Gastroesophageal sphincter (tissue), 4 donors: ENCODE data around the gene TANC1. TPM values are rescaled to one million over a fixed set of nuclear protein-coding genes. Genes with fewer than 3 reads are reported as not detected.

Experiments used
- ATAC-seq: fragments of 150-250 bp; one replicate; pipeline ENCODE4 v1.9.1; 2016; ENCODE audit warnings: mild to moderate bottlenecking, moderate library complexity
- H3K27ac ChIP-seq, 4 donors: fragments of 200-600 bp; sonication (generic) in 3 of 4; 1 replicate in 3 of 4; 2 replicates in 1 of 4; pipeline ENCODE4 v1.5.1; 2016 to 2019
- H3K27me3 ChIP-seq: fragments of 200-600 bp; sonication (generic); one replicate; pipeline ENCODE4 v1.5.1; 2019
- H3K36me3 ChIP-seq, 2 donors: fragments of 200-600 bp; sonication (generic); one replicate each; pipeline ENCODE4 v1.5.1; 2019; ENCODE audit warnings: control low read depth in 1 of 2
- H3K4me1 ChIP-seq, 3 donors: fragments of 200-600 bp; sonication (generic); 1 replicate in 2 of 3; 2 replicates in 1 of 3; pipeline ENCODE4 v1.5.1; 2016 to 2019; ENCODE audit warnings: control low read depth in 2 of 3
- H3K4me3 ChIP-seq, 2 donors: fragments of 200-600 bp; sonication (generic); one replicate each; pipeline ENCODE4 v1.5.1; 2019; ENCODE audit warnings: mild to moderate bottlenecking in 1 of 2, moderate library complexity in 1 of 2
- H3K9me3 ChIP-seq, 3 donors: fragments of 200-600 bp; sonication (generic); one replicate each; pipeline ENCODE4 v1.5.1; 2017 to 2019; ENCODE audit warnings: control low read depth in 2 of 3
- CTCF ChIP-seq, 4 experiments: fragments of 200-600 bp in 2 of 4; fragments of 450-650 bp in 2 of 4; sonication (generic) in 1 of 4; IDR thresholded peaks; one replicate each; pipeline ENCODE4 v1.5.1; 2017 to 2019; ENCODE audit warnings: antibody characterized with exemption in 4 of 4, mild to moderate bottlenecking in 2 of 4, moderate library complexity in 2 of 4
- EP300 ChIP-seq: sonication (generic); formaldehyde crosslinking; IDR thresholded peaks from one replicate; pipeline ENCODE4 v1.6.1; 2017; ENCODE audit warnings: antibody characterized with exemption, mild to moderate bottlenecking
- POLR2A ChIP-seq, 2 donors: fragments of 450-650 bp; IDR thresholded peaks; one replicate each; pipeline ENCODE4 v1.6.1; 2017; ENCODE audit warnings: antibody characterized with exemption in 2 of 2, mild to moderate bottlenecking in 2 of 2, moderate library complexity in 1 of 2
- POLR2AphosphoS5 ChIP-seq: sonication (generic); formaldehyde crosslinking; IDR thresholded peaks from one replicate; pipeline ENCODE4 v1.6.1; 2017; ENCODE audit warnings: antibody characterized with exemption
- WGBS, 2 donors: methylation state at CpG; one replicate each; pipeline ENCODE4 v1.1.5; 2018; ENCODE audit warnings: low coverage in 1 of 2; 5-methylcytosine and 5-hydroxymethylcytosine counted together
- total RNA-seq, 4 donors: library from RNA; depleted of rRNA; stranded (reverse); fragments of >200 nt; gene quantifications; one replicate each; pipeline ENCODE4 v1.1.0, GENCODE V29; 2016

TANC1 gene
- total RNA-seq, 4 donors from 2014 or later: 37.4 to 66.5 (median 46.0) TPM

- peaks cover 9 to 63% (median 12%) of the 10 kb centered on the region in 3 donors for H3K4me1 ChIP-seq
- WGBS, 2 donors: 100% methylated on average over 1 of the region's 1 CpG
- no peak overlapping the region for H3K4me3 ChIP-seq
- H3K9me3 ChIP-seq: no peaks in the 10 kb centered on the region
- H3K27ac ChIP-seq: no peak overlapping the region
- no peaks in the 10 kb centered on the region for H3K27me3 ChIP-seq
- no peaks in the 10 kb centered on the region for H3K36me3 ChIP-seq
- ATAC-seq: no peak
- no peak for TF ChIP-seq EP300
- TF ChIP-seq CTCF (IDR thresholded peaks at IDR 0.05): no peak
- TF ChIP-seq POLR2A (IDR thresholded peaks at IDR 0.05): no peak
- TF ChIP-seq POLR2AphosphoS5: no peak
These were observed 60.3 kb downstream of the TANC1 start for GRCh38 chr2:159028776-159029175.

GRCh38 chr2:159029936-159030335 is 61.5 kb downstream of the TANC1 start:
- WGBS, 2 donors: 29 to 54% methylated on average over 2 of the region's 2 CpGs
- no peak for TF ChIP-seq POLR2A (IDR thresholded peaks at IDR 0.05)
- TF ChIP-seq POLR2AphosphoS5: no peak
- TF ChIP-seq CTCF (IDR thresholded peaks at IDR 0.05): no peak
- TF ChIP-seq EP300: no peak
- Histone ChIP-seq H3K27ac (peak overlapping the region in 2 of 4 donors; percentile 39 to 68), H3K36me3 (no peaks in the 10 kb centered on the region), H3K9me3 (no peaks in the 10 kb centered on the region), H3K4me3 (no peak overlapping the region), H3K27me3 (no peaks in the 10 kb centered on the region), H3K4me1 (peaks cover 9 to 55% (median 12%) of the 10 kb centered on the region in 3 donors)
- ATAC-seq: no peak

GRCh38 chr2:159030674-159031380 is 62.4 kb downstream of the TANC1 start:
- Histone ChIP-seq H3K27ac (peak overlapping the region; percentile 31 to 68 (median 64)), H3K4me1 (peaks cover 9 to 60% (median 10%) of the 10 kb centered on the region in 3 donors), H3K9me3 (no peaks in the 10 kb centered on the region), H3K4me3 (no peak overlapping the region), H3K27me3 (no peaks in the 10 kb centered on the region), H3K36me3 (no peaks in the 10 kb centered on the region)
- TF ChIP-seq CTCF (IDR thresholded peaks at IDR 0.05) (no peak), POLR2A (IDR thresholded peaks at IDR 0.05) (no peak), EP300 (no peak), POLR2AphosphoS5 (peak; percentile 36)
- WGBS, 2 donors: 20 to 33% methylated on average over 1 of the region's 2 CpGs
- peak; percentile 70 for ATAC-seq

GRCh38 chr2:159032146-159032545 is 63.7 kb downstream of the TANC1 start:
- no peak overlapping the region for H3K27ac ChIP-seq
- no peak overlapping the region for H3K4me3 ChIP-seq
- H3K9me3 ChIP-seq: no peaks in the 10 kb centered on the region
- TF ChIP-seq POLR2AphosphoS5 (no peak), CTCF (IDR thresholded peaks at IDR 0.05) (no peak), POLR2A (IDR thresholded peaks at IDR 0.05) (no peak), EP300 (no peak)
- peaks cover 8 to 56% (median 9%) of the 10 kb centered on the region in 3 donors for H3K4me1 ChIP-seq
- WGBS, 2 donors: 38 to 70% methylated on average over 2 of the region's 3 CpGs
- ATAC-seq: no peak
- no peaks in the 10 kb centered on the region for H3K36me3 ChIP-seq
- H3K27me3 ChIP-seq: no peaks in the 10 kb centered on the region

GRCh38 chr2:159032580-159032979 is 64.1 kb downstream of the TANC1 start:
- no peak for ATAC-seq
- Histone ChIP-seq H3K4me3 (no peak overlapping the region), H3K9me3 (no peaks in the 10 kb centered on the region), H3K4me1 (peaks cover 8 to 56% (median 9%) of the 10 kb centered on the region in 3 donors), H3K36me3 (no peaks in the 10 kb centered on the region), H3K27me3 (no peaks in the 10 kb centered on the region), H3K27ac (peak overlapping the region in 1 of 4 donors; percentile 15)
- TF ChIP-seq POLR2AphosphoS5 (no peak), CTCF (IDR thresholded peaks at IDR 0.05) (no peak), POLR2A (IDR thresholded peaks at IDR 0.05) (no peak), EP300 (no peak)
- 69% methylated on average over 2 of the region's 2 CpGs; no CpG with 5 or more reads in 1 of the 2 donors for WGBS, 2 donors
